NB4 (cell line): ENCODE measurements around the gene EVA1C.

Source experiments
- CTCF ChIP-seq: IDR thresholded peaks from one replicate; pipeline ENCODE4 v1.5.1; 2012; ENCODE audit warnings: low read depth, low read length
- POLR2A ChIP-seq: IDR thresholded peaks from 2 replicates; pipeline ENCODE4 v1.6.1; 2011; ENCODE audit warnings: mild to moderate bottlenecking; ENCODE audit not compliant: insufficient read length; ENCODE audit errors: extremely low read depth

- TF ChIP-seq POLR2A (no peak), CTCF (no peak)
These were observed 25.4 kb upstream of the EVA1C start for GRCh38 chr21:32387151-32387550.
